HG03378 (cell line): ENCODE data around the gene BRAF.
"Not testable (repeated sequence)": the region's sequence is repeated elsewhere in the genome, so short reads cannot be mapped to it uniquely, and the experiment has no call there.

Source experiments
- ATAC-seq: cut with Tn5 transposase; IDR thresholded peaks from one replicate; pipeline ENCODE4 v1.9.1; 2021; ENCODE audit warnings: mild to moderate bottlenecking, moderate library complexity; ENCODE audit not compliant: unreplicated experiment

BRAF gene

GRCh38 chr7:140719721-140720120 lies 205.0 kb downstream of the BRAF start:
- no peak for ATAC-seq

GRCh38 chr7:140714331-140715040 lies 210.2 kb downstream of the BRAF start:
- ATAC-seq = no peak

- not testable (repeated sequence) for ATAC-seq
Measured at GRCh38 chr7:140712392-140712791, 212.3 kb downstream of the BRAF start.

GRCh38 chr7:140708764-140709163 lies 216.0 kb downstream of the BRAF start:
- not testable (repeated sequence) for ATAC-seq

GRCh38 chr7:140707132-140707531 lies 217.6 kb downstream of the BRAF start:
- no peak for ATAC-seq

GRCh38 chr7:140704205-140704604 lies 220.5 kb downstream of the BRAF start:
- no peak for ATAC-seq

- ATAC-seq = no peak
Measured at GRCh38 chr7:140702774-140703173, 222.0 kb downstream of the BRAF start.

GRCh38 chr7:140698477-140698876 lies 226.3 kb downstream of the BRAF start:
- ATAC-seq = no peak

- no peak for ATAC-seq
Measured at GRCh38 chr7:140697447-140698143, 227.1 kb downstream of the BRAF start.

- ATAC-seq = peak; percentile 80
Measured at GRCh38 chr7:140696680-140697446, 227.9 kb downstream of the BRAF start, which contains the start of gene NDUFB2. TSS of gene NDUFB2 (plus strand) at chr7:140696708. CDS start at chr7:140696745, 37 bp downstream.

GRCh38 chr7:140696024-140696679 lies 228.6 kb downstream of the BRAF start:
- no peak for ATAC-seq

GRCh38 chr7:140695381-140695780 lies 229.3 kb downstream of the BRAF start:
- ATAC-seq = no peak

- no peak for ATAC-seq
Measured at GRCh38 chr7:140694592-140694991, 230.1 kb downstream of the BRAF start.

GRCh38 chr7:140693849-140694248 lies 230.9 kb downstream of the BRAF start:
- not testable (repeated sequence) for ATAC-seq

GRCh38 chr7:140691376-140692045 lies 233.2 kb downstream of the BRAF start:
- no peak for ATAC-seq

GRCh38 chr7:140689199-140690152 lies 235.3 kb downstream of the BRAF start:
- no peak for ATAC-seq

GRCh38 chr7:140688341-140688740 lies 236.4 kb downstream of the BRAF start:
- no peak for ATAC-seq

- no peak for ATAC-seq
Measured at GRCh38 chr7:140686921-140687320, 237.8 kb downstream of the BRAF start.

GRCh38 chr7:140685407-140686087 lies 239.2 kb downstream of the BRAF start:
- ATAC-seq = no peak
